Measurements from ENCODE around the gene PXN. TPM values are rescaled to one million over a fixed set of nuclear protein-coding genes. Genes with fewer than 3 reads are reported as not detected.

PXN gene
- total RNA-seq, 1 donor from 2014 or later, result 8.2 TPM

DNA sequence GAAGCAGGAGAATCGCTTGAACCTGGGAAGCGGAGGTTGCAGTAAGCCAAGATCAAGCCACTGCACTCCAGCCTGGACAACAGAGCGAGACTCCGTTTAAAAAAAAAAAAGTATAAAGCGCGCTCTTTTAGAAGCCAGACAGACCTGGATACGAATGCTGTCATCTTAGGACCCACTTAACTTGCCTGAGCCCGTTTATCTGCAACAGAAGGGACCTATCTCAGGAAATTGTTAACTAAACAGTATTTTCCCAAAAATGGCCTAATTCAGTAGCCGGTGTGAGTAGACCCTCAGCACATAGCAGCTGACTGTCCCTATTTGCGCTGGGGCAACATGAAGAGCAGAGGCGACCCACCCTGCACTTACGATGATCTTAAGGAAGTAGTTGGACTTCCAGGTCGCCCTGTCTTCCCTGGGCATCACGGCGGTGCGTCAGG is 65.1 kb downstream of the PXN start:
- no peaks in the 10 kb centered on the region for H3K27me3 ChIP-seq
- peaks cover 23% of the 10 kb centered on the region for H3K36me3 Mint-ChIP-seq
- peaks cover 9% of the 10 kb centered on the region for H3K27me3 Mint-ChIP-seq (ENCODE audit: insufficient read depth, low read depth)
- peak overlapping the region; percentile 99 for H3K27ac Mint-ChIP-seq
- peaks cover 51% of the 10 kb centered on the region for H3F3A ChIP-seq (ENCODE audit: low read depth)
- H3K4me3 Mint-ChIP-seq, result peak overlapping the region; percentile 99
- no peak for DNase-seq (ENCODE audit: low spot score)
- no peaks in the 10 kb centered on the region for H3K36me3 ChIP-seq
- no peak overlapping the region for H2AFZ ChIP-seq (replicated peaks)
- no peaks in the 10 kb centered on the region for H3K9me3 ChIP-seq (ENCODE audit: low read depth)
- no peaks in the 10 kb centered on the region for H3K9me3 Mint-ChIP-seq
- H3K4me3 ChIP-seq, result peak overlapping the region; percentile 90
- peak overlapping the region; percentile 96 for H3K4me2 ChIP-seq
- H4K20me1 ChIP-seq (ENCODE audit: low read depth), result peaks cover 24% of the 10 kb centered on the region
- peaks cover 55% of the 10 kb centered on the region for H3K79me2 ChIP-seq (ENCODE audit: low read depth)
- H3K27ac ChIP-seq, result no peak overlapping the region
- H3K4me1 Mint-ChIP-seq, result peaks cover 34% of the 10 kb centered on the region
- H3K4me1 ChIP-seq, result peaks cover 11% of the 10 kb centered on the region
- H3K9ac ChIP-seq, result peak overlapping the region; percentile 72
- TF ChIP-seq EZH2phosphoT487 (IDR thresholded peaks at IDR 0.05), result no peak
- TF ChIP-seq, protein P1, sequence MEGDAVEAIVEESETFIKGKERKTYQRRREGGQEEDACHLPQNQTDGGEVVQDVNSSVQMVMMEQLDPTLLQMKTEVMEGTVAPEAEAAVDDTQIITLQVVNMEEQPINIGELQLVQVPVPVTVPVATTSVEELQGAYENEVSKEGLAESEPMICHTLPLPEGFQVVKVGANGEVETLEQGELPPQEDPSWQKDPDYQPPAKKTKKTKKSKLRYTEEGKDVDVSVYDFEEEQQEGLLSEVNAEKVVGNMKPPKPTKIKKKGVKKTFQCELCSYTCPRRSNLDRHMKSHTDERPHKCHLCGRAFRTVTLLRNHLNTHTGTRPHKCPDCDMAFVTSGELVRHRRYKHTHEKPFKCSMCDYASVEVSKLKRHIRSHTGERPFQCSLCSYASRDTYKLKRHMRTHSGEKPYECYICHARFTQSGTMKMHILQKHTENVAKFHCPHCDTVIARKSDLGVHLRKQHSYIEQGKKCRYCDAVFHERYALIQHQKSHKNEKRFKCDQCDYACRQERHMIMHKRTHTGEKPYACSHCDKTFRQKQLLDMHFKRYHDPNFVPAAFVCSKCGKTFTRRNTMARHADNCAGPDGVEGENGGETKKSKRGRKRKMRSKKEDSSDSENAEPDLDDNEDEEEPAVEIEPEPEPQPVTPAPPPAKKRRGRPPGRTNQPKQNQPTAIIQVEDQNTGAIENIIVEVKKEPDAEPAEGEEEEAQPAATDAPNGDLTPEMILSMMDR (IDR thresholded peaks at IDR 0.05), result no peak
- no peak for TF ChIP-seq EZH2 (IDR thresholded peaks at IDR 0.05)

DNA sequence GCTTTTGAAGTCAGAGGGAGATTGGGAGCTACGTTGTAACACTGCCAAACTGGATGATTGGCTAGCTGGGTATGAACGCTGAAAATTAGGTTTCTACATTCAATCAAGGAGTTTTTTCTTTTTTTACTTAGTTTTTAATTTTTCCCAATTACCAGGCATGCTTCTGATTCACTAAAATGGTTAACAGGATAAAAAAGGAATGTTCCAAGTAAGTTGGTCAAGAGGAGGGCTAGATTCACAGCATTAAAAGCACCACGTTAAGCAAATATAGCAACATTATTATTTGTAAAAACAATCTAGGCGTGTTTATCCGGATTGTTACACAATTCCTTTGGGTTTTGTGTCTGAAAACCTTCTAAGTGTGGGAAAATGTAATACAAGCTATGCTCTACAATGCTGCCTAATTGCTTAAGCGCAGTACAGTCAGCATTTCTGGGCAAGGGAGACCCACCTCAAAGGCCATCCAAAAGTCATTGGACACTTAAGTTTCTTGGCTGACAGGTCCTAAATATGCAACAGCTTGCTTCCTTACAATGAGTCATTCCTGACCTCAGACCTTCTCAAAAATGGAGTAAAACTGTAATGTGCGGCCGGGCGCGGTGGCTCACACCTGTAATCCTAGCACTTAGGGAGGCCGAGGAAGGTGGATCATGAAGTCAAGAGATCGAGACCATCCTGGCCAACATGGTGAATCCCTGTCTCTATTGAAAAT is 65.8 kb downstream of the PXN start:
- TF ChIP-seq, protein P1 (IDR thresholded peaks at IDR 0.05), result no peak
- no peak for TF ChIP-seq EZH2phosphoT487 (IDR thresholded peaks at IDR 0.05)
- no peak for TF ChIP-seq EZH2 (IDR thresholded peaks at IDR 0.05)
- H4K20me1 ChIP-seq (ENCODE audit: low read depth), result peaks cover 24% of the 10 kb centered on the region
- H3K27ac Mint-ChIP-seq, result no peak overlapping the region
- H3K36me3 Mint-ChIP-seq, result peaks cover 22% of the 10 kb centered on the region
- H3K4me1 Mint-ChIP-seq, result peaks cover 39% of the 10 kb centered on the region
- no peaks in the 10 kb centered on the region for H3K9me3 Mint-ChIP-seq
- peak overlapping the region; percentile 90 for H3K4me3 ChIP-seq
- peaks cover 16% of the 10 kb centered on the region for H3K4me1 ChIP-seq
- H3K27me3 Mint-ChIP-seq (ENCODE audit: insufficient read depth, low read depth), result peaks cover 9% of the 10 kb centered on the region
- H3K4me3 Mint-ChIP-seq, result peak overlapping the region; percentile 99
- no peaks in the 10 kb centered on the region for H3K27me3 ChIP-seq
- no peaks in the 10 kb centered on the region for H3K9me3 ChIP-seq (ENCODE audit: low read depth)
- peak overlapping the region; percentile 72 for H3K9ac ChIP-seq
- H3F3A ChIP-seq (ENCODE audit: low read depth), result peaks cover 57% of the 10 kb centered on the region
- H3K4me2 ChIP-seq, result peak overlapping the region; percentile 96
- H2AFZ ChIP-seq (replicated peaks), result no peak overlapping the region
- H3K36me3 ChIP-seq, result no peaks in the 10 kb centered on the region
- H3K79me2 ChIP-seq (ENCODE audit: low read depth), result peaks cover 61% of the 10 kb centered on the region
- DNase-seq (ENCODE audit: low spot score), result no peak
- peak overlapping the region; percentile 67 for H3K27ac ChIP-seq

DNA sequence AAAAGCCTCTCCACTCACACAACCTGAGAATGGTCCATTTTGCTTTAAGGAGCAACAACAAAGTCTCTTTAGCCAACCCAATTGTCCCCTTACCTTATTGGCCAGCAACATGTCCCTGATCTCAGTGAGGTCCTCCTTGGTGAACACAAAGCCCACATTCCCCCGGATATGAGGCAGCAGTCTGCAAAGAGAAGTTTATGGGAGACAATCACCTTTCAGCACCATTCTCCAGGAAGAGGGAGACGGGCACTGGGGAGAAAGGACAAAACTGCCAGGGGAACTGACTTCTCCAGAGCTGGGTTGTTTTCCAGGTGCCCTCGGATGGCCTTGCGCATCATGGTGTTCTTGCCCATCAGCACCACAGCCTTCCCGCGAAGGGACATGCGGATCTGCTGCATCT is 66.5 kb downstream of the PXN start:
- peaks cover 60% of the 10 kb centered on the region for H3F3A ChIP-seq (ENCODE audit: low read depth)
- peak overlapping the region; percentile 90 for H3K4me3 ChIP-seq
- H3K36me3 ChIP-seq, result no peaks in the 10 kb centered on the region
- H3K36me3 Mint-ChIP-seq, result peaks cover 20% of the 10 kb centered on the region
- peak overlapping the region; percentile 99 for H3K4me3 Mint-ChIP-seq
- H3K9me3 Mint-ChIP-seq, result no peaks in the 10 kb centered on the region
- H3K27ac Mint-ChIP-seq, result no peak overlapping the region
- no peaks in the 10 kb centered on the region for H3K9me3 ChIP-seq (ENCODE audit: low read depth)
- peaks cover 9% of the 10 kb centered on the region for H3K27me3 Mint-ChIP-seq (ENCODE audit: insufficient read depth, low read depth)
- peaks cover 39% of the 10 kb centered on the region for H3K4me1 Mint-ChIP-seq
- H3K4me2 ChIP-seq, result peak overlapping the region; percentile 96
- DNase-seq (ENCODE audit: low spot score), result no peak
- peaks cover 16% of the 10 kb centered on the region for H3K4me1 ChIP-seq
- peak overlapping the region; percentile 67 for H3K27ac ChIP-seq
- H3K9ac ChIP-seq, result peak overlapping the region; percentile 72
- H3K27me3 ChIP-seq, result no peaks in the 10 kb centered on the region
- peaks cover 69% of the 10 kb centered on the region for H3K79me2 ChIP-seq (ENCODE audit: low read depth)
- peaks cover 26% of the 10 kb centered on the region for H4K20me1 ChIP-seq (ENCODE audit: low read depth)
- TF ChIP-seq EZH2 (IDR thresholded peaks at IDR 0.05) (no peak), EZH2phosphoT487 (IDR thresholded peaks at IDR 0.05) (no peak)
- TF ChIP-seq, protein P1 (IDR thresholded peaks at IDR 0.05), result no peak
- H2AFZ ChIP-seq (replicated peaks), result no peak overlapping the region
